GM13977 (cell line): ENCODE measurements around the gene HPSE2.

Source experiments
- DNase-seq: peaks from one replicate; pipeline ENCODE4 v3.0.0; 2012; ENCODE audit warnings: low spot score
- in situ Hi-C: fragments of 300-500 bp; cut with MboI; formaldehyde crosslinking; loops from one replicate; pipeline ENCODE4 v1.12.0; 2022; ENCODE audit warnings: low sequenced_read_pairs, low pct_unique_long_range_greater_than_20kb, mixed read lengths, inconsistent platforms; ENCODE audit not compliant: unreplicated experiment
- TF ChIP-seq, protein P1 (sequence below): IDR thresholded peaks from 2 replicates; pipeline ENCODE4 v1.5.1; 2012; ENCODE audit warnings: mild to moderate bottlenecking, control low read depth; ENCODE audit not compliant: insufficient read depth; ENCODE audit errors: extremely low read depth, missing control alignments

The HPSE2 gene

DNA sequence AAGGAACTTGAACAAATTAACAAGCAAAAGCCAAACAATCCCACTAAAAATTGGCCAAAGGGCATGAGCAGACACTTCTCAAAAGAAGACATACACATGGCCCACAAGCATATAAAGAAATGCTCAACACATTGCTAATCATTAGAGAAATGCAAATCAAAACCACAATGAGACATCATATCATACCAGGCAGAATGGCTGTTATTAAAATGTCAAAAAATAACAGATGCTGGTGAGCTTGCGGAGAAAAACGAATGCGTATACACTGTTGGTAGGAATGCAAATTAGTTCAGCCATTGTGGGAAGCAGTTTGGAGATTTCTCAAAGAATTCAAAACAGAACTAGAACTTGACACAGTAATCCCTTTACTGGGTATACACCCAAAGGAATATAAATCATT lies 477.2 kb downstream of the HPSE2 start:
- DNase-seq = no peak
- TF ChIP-seq, protein P1, sequence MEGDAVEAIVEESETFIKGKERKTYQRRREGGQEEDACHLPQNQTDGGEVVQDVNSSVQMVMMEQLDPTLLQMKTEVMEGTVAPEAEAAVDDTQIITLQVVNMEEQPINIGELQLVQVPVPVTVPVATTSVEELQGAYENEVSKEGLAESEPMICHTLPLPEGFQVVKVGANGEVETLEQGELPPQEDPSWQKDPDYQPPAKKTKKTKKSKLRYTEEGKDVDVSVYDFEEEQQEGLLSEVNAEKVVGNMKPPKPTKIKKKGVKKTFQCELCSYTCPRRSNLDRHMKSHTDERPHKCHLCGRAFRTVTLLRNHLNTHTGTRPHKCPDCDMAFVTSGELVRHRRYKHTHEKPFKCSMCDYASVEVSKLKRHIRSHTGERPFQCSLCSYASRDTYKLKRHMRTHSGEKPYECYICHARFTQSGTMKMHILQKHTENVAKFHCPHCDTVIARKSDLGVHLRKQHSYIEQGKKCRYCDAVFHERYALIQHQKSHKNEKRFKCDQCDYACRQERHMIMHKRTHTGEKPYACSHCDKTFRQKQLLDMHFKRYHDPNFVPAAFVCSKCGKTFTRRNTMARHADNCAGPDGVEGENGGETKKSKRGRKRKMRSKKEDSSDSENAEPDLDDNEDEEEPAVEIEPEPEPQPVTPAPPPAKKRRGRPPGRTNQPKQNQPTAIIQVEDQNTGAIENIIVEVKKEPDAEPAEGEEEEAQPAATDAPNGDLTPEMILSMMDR = no peak
- in situ Hi-C loops = loop anchor here (25.0 kb wide), 1 partner anchor 479 kb away; the partner anchor contains the start of gene HPSE2

DNA sequence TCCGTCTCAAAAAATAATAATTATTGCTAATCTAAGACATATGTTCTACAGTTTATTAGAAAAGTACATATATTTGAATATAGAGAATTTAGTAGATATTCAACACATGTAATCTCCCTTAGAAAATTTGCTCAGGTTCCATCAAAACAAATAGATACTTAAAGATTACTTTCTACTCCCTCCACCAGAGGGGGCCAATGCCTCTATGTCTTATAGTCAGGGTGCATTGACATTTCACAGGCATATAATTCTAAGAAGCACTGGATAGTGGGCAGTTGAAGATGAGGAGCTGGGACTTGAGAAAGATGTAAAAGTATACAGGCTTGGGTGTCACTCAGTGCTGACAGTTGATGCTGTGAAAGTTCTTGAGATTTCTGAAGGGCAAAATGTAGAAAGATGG lies 487.4 kb downstream of the HPSE2 start:
- DNase-seq = peak; percentile 23
- TF ChIP-seq, protein P1 = peak; percentile 47
- in situ Hi-C loops = no loop called here

DNA sequence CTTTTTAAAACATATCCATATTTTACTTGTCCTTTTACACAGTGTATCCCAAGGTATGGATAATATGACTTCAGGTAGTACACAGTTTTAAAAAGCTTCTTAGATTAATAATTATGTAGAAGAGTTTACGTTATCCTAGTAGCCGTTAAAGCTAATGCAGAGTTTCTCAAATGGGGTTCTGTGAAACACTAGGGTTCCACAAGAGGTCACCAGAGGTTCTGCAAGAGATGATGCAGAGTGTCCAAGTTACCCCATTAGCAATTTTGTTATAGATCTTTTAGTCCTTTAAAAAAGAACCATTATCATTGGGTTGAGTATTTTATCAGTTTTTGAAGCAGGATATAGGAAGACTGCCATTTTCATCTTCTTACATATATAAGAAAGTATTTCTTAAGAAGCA lies 490.0 kb downstream of the HPSE2 start:
- in situ Hi-C loops = no loop called here
- TF ChIP-seq, protein P1 = no peak
- DNase-seq = no peak

DNA sequence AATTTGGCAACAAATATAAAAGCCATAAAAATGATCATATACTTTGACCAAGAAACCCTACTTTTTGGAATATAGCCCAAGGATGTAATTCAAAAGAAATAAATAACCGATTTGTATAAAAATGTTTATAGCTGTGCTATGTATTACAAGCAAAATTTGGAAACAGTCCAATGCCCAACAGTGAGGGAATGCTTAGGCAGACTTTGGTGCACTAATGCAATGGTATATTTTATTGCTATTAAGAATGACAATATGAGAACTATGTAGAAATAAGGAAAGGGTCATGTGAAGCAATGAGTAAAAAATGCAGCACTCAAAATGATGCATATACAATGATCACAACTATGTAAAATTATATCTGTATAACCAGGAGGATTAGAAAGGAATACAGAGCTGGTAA lies 515.1 kb downstream of the HPSE2 start:
- in situ Hi-C loops = no loop called here
- DNase-seq = no peak
- TF ChIP-seq, protein P1 = no peak

DNA sequence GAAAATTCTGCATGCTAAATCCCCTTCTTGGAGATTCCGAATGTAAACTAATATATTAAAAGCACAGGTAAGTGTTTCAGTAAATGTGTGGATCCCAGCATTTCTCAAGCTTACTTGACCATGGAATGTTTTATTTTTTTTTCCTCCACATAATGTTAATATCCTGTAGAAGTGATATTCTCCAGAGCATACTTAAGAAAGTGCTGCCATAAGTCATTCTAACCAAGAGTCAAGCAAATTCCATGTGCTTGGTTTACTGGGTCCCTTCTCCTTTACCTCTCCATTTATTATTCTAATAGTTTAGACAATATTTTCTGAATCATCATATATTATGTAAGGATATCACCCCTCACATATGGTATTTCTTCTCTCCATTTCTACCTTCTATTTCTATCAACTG lies 522.1 kb downstream of the HPSE2 start:
- TF ChIP-seq, protein P1 = no peak

DNA sequence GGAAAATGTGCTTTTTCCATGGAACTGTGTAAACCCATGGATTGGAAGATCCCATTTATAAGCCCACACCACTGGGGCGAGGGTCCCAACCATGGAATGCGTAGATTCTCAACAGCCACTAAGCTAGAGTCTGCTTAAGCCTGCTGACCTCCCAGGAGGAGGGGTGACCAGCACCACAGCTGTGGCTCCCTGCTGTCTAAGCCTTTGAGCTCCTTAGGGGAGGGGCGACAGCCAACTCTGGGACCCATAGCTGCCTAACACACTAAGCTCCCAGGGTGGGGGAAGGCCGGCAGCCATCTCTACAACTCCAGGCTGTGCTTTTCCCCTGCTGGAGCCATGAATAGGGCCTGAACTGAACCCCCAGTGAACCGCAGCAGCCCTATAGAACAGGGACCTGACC lies 539.1 kb downstream of the HPSE2 start:
- in situ Hi-C loops = no loop called here
- TF ChIP-seq, protein P1 = no peak
- DNase-seq = no peak

More for the DNA sequence above, 522.1 kb downstream of the HPSE2 start:
- DNase-seq = no peak
- in situ Hi-C loops = no loop called here

DNA sequence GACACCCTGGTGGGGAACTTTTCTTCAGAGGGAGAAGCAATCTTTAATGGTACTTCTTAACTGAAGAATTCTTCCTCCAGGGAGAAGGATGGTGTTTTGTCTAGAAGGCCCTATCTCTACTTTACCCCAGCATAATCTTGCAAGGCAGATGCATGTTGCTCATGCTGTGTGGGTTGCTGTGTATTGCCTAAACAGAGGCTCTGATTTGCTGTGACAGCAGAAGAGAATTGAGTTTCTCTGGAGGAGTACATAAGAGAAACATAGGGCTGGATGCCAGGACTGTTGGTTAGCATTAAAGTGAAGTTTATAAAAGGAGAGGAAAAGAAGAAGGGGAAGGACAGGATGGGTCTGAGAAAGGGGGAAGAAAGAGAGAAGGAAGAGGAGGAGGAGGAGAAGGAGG lies 540.8 kb downstream of the HPSE2 start:
- DNase-seq = no peak
- TF ChIP-seq, protein P1 = no peak
- in situ Hi-C loops = no loop called here
